ENCODE measurements around the gene TANK.
"Not testable (repeated sequence)": the region's sequence is repeated elsewhere in the genome, so short reads cannot be mapped to it uniquely, and the experiment has no call there.

TANK gene

GRCh38 chr2:161160226-161161073, at the start of gene TANK:
Gene TANK, plus strand, starts transcription at chr2:161160428. Its CDS starts 19,235 bp downstream, at chr2:161179663.
- peak; percentile 73 to 75 for DNase-seq (ENCODE audit: low read depth in 2 of 2)

GRCh38 chr2:161111531-161111930, 48.7 kb upstream of the TANK start:
- DNase-seq (ENCODE audit: low read depth in 2 of 2), result no peak

- no peak for DNase-seq (ENCODE audit: low read depth in 2 of 2)
Measured at GRCh38 chr2:161112908-161113307, 47.3 kb upstream of the TANK start.

- DNase-seq (ENCODE audit: low read depth in 2 of 2), result no peak
Measured at GRCh38 chr2:161113693-161114575, 46.3 kb upstream of the TANK start.

GRCh38 chr2:161115205-161115604, 45.0 kb upstream of the TANK start:
- no peak for DNase-seq (ENCODE audit: low read depth in 2 of 2)

- DNase-seq (ENCODE audit: low read depth in 2 of 2), result no peak
Measured at GRCh38 chr2:161115605-161116380, 44.4 kb upstream of the TANK start.

- DNase-seq (ENCODE audit: low read depth in 2 of 2), result no peak
Measured at GRCh38 chr2:161116509-161116908, 43.7 kb upstream of the TANK start.

GRCh38 chr2:161117506-161117905, 42.7 kb upstream of the TANK start:
- no peak for DNase-seq (ENCODE audit: low read depth in 2 of 2)

- no peak for DNase-seq (ENCODE audit: low read depth in 2 of 2)
Measured at GRCh38 chr2:161118722-161119121, 41.5 kb upstream of the TANK start.

GRCh38 chr2:161119483-161119882, 40.7 kb upstream of the TANK start:
- DNase-seq (ENCODE audit: low read depth in 2 of 2), result no peak

- DNase-seq (ENCODE audit: low read depth in 2 of 2), result no peak
Measured at GRCh38 chr2:161120775-161121174, 39.5 kb upstream of the TANK start.

GRCh38 chr2:161121622-161122021, 38.6 kb upstream of the TANK start:
- DNase-seq (ENCODE audit: low read depth in 2 of 2), result no peak

GRCh38 chr2:161122772-161123530, 37.3 kb upstream of the TANK start:
- no peak for DNase-seq (ENCODE audit: low read depth in 2 of 2)

- DNase-seq (ENCODE audit: low read depth in 2 of 2), result no peak
Measured at GRCh38 chr2:161123531-161124030, 36.6 kb upstream of the TANK start.

- no peak for DNase-seq (ENCODE audit: low read depth in 2 of 2)
Measured at GRCh38 chr2:161124201-161124600, 36.0 kb upstream of the TANK start.

- DNase-seq (ENCODE audit: low read depth in 2 of 2), result no peak
Measured at GRCh38 chr2:161128885-161129284, 31.3 kb upstream of the TANK start.

- no peak for DNase-seq (ENCODE audit: low read depth in 2 of 2)
Measured at GRCh38 chr2:161130354-161130753, 29.9 kb upstream of the TANK start.

- no peak for DNase-seq (ENCODE audit: low read depth in 2 of 2)
Measured at GRCh38 chr2:161131074-161131680, 29.1 kb upstream of the TANK start.

GRCh38 chr2:161131804-161132203, 28.4 kb upstream of the TANK start:
- no peak for DNase-seq (ENCODE audit: low read depth in 2 of 2)

GRCh38 chr2:161132384-161132783, 27.8 kb upstream of the TANK start:
- DNase-seq (ENCODE audit: low read depth in 2 of 2), result not testable (repeated sequence)

GRCh38 chr2:161133366-161133765, 26.9 kb upstream of the TANK start:
- DNase-seq (ENCODE audit: low read depth in 2 of 2), result no peak

Measured in stimulated activated CD4-positive, alpha-beta T cell treated with anti-CD3 and anti-CD28 coated beads, Interleukin-1b, Interleukin-23, amount 100 ng/mL, for 4 hours (primary cell).